ENCODE results near the gene KRABD2.
"Not testable (repeated sequence)": the region's sequence is repeated elsewhere in the genome, so short reads cannot be mapped to it uniquely, and the experiment has no call there.

KRABD2 gene

GRCh38 chr17:8383143-8383822, 6.8 kb upstream of the KRABD2 start, which contains the start of gene RPL26:
TSS of gene RPL26 (minus strand) at chr17:8383193. CDS start at chr17:8382310, 883 bp downstream.
- peak; percentile 98 for DNase-seq (ENCODE audit: low read depth)
- H3K4me3 ChIP-seq (ENCODE audit: low read length) = peak within 1 kb of the TSS; percentile 98
- TF ChIP-seq CTCF (IDR thresholded peaks at IDR 0.05; ENCODE audit: insufficient read depth, low read depth, low read length, missing control alignments) = peak; percentile 91

DNA sequence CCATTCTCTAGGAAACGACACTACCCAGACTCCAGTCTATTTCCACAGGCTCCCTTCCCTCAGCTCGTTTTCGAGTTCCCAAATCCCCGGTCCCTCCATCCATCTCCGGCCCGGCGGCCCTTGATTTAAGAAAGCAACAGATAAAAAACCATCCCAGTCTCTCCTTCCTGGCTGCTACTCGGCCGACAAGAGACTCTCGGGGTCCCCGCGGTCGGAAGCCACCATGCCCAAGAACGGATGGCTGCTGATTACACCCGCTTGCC, 6.3 kb upstream of the KRABD2 start:
- peak overlapping the region; percentile 98 for H3K4me3 ChIP-seq (ENCODE audit: low read length)
- no peak for DNase-seq (ENCODE audit: low read depth)
- TF ChIP-seq CTCF (IDR thresholded peaks at IDR 0.05; ENCODE audit: insufficient read depth, low read depth, low read length, missing control alignments) = no peak

DNA sequence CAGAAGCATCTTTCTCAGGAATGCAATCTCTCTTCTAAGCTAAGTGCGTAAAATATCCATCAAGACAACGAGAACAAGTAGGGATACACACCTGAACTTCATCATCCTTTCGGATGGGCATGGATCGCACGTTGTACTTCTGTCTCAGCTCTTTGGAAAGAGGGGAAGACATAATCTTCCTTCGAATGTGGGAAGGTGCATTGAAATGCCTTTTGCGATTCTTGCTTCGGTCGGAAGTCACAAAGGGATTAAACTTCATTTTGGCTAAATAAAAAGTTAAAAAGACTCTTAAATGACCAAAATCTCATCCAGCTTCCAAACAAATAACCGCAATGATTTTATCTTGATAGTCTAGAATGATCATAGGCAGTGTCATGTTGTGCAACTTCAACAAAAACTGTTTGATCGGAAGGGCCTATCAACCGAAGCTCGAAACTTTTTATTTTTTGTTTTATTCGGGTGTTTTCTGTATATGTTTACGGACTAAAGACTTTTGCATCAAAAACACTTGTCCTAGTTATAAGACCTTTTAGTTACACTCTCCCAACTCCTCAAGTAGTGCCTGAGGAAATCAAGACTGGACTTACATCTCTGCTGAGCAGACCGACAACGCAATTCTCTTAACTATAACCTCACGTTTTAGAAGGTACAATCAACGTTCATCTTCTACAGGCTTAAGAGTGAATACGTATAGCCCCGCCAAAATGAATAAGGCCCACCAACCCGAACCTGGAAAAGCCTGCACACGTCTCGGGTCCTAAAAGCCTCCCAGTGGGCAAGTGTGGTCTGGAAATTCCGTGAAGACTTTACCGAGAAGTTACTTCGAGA, 5.8 kb upstream of the KRABD2 start:
- peak overlapping the region; percentile 98 for H3K4me3 ChIP-seq (ENCODE audit: low read length)
- DNase-seq (ENCODE audit: low read depth) = no peak
- no peak for TF ChIP-seq CTCF (IDR thresholded peaks at IDR 0.05; ENCODE audit: insufficient read depth, low read depth, low read length, missing control alignments)

DNA sequence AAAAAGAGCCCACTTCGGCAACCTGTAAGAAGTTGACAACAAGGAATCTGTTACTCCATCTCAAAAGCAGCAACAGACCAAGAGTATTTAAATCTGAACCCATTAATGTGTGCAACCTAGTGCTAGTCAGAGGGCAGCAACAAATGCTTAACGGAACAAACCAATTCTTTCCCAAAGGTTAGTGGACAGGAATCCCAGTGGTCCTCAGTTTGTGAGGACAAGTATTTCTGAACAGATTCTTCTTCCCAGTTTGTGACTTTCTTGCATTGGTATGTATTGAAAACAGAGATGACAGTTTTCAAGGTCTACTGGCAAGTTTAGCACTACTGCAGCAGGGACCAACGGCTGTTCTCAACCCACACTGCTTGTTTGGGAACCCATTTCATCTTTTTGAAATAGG, 3.5 kb upstream of the KRABD2 start:
- no peak for TF ChIP-seq CTCF (IDR thresholded peaks at IDR 0.05; ENCODE audit: insufficient read depth, low read depth, low read length, missing control alignments)
- H3K4me3 ChIP-seq (ENCODE audit: low read length) = peak overlapping the region; percentile 0
- no peak for DNase-seq (ENCODE audit: low read depth)

DNA sequence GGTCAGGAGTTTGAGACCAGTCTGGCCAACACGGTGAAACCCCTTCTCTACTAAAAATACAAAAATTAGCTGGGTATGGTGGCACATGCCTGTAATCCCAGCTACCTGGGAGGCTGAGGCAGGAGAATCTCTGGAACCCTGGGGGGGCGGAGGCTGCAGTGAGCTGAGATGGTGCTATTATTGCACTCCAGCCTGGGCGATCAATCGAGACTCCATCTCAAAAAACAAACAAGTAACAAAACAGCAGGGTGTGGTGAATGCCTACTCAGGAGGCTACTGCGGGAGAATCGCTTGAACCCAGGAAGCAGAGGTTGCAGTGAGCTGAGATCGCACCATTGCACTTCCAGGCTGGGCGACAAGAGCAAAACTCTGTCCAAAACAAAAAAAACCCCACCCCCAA, 1.6 kb upstream of the KRABD2 start:
- H3K4me3 ChIP-seq (ENCODE audit: low read length); DNase-seq (ENCODE audit: low read depth): not testable (repeated sequence)

GRCh38 chr17:8377422-8377821, 918 bp upstream of the KRABD2 start:
- H3K4me3 ChIP-seq (ENCODE audit: low read length) = no peak overlapping the region
- DNase-seq (ENCODE audit: low read depth) = no peak
- TF ChIP-seq CTCF (IDR thresholded peaks at IDR 0.05; ENCODE audit: insufficient read depth, low read depth, low read length, missing control alignments) = no peak

- TF ChIP-seq CTCF (IDR thresholded peaks at IDR 0.05; ENCODE audit: insufficient read depth, low read depth, low read length, missing control alignments) = no peak
- peak; percentile 36 for DNase-seq (ENCODE audit: low read depth)
These were observed 705 bp downstream of the KRABD2 start for GRCh38 chr17:8375738-8376259.

DNA sequence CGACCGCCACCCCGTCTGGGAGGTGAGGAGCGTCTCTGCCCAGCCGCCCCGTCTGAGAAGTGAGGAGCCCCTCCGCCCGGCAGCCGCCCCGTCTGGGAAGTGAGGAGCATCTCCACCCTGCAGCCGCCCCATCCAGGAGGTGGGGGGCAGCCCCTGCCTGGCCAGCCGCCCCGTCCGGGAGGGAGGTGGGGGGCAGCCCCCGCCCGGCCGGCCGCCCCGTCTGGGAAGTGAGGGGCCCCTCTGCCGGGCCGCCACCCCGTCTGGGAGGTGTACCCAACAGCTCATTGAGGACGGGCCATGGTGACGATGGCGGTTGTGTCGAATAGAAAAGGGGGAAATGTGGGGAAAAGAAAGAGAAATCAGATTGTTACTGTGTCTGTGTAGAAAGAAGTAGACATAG, 2.6 kb downstream of the KRABD2 start:
- not testable (repeated sequence) for DNase-seq (ENCODE audit: low read depth); H3K4me3 ChIP-seq (ENCODE audit: low read length)

More at GRCh38 chr17:8375738-8376259, 705 bp downstream of the KRABD2 start:
- H3K4me3 ChIP-seq (ENCODE audit: low read length) = peak overlapping the region; percentile 71
